ENCODE results near the gene SMIM13.

The SMIM13 gene

GRCh38 chr6:11181478-11182136 is 88.0 kb downstream of the SMIM13 start:
- no peak overlapping the region for H3K27ac ChIP-seq (ENCODE audit: low read depth, low read length)
- no peak overlapping the region for H3K9ac ChIP-seq (ENCODE audit: low read length in 5 of 5)
- H3K4me3 ChIP-seq (ENCODE audit: low read depth in 1 of 5, low read length in 5 of 5) = no peak overlapping the region
- H3K36me3 ChIP-seq (ENCODE audit: control insufficient read depth in 5 of 5, insufficient read depth in 5 of 5, low read length in 5 of 5) = peaks cover 23 to 30% (median 28%) of the 10 kb centered on the region in 5 donors
- H3K9me3 ChIP-seq (ENCODE audit: control insufficient read depth in 5 of 5, low read length in 5 of 5) = peaks cover 0 to 5% (median 0%) of the 10 kb centered on the region in 5 donors
- no peaks in the 10 kb centered on the region for H3K27me3 ChIP-seq (ENCODE audit: control insufficient read depth in 5 of 5, insufficient read depth in 4 of 5, low read length in 5 of 5)
- H3K4me1 ChIP-seq (ENCODE audit: control insufficient read depth in 5 of 5, insufficient read depth in 5 of 5, low read length in 5 of 5) = no peaks in the 10 kb centered on the region

GRCh38 chr6:11183761-11184362 is 90.2 kb downstream of the SMIM13 start:
- Histone ChIP-seq H3K4me1 (ENCODE audit: control insufficient read depth in 5 of 5, insufficient read depth in 5 of 5, low read length in 5 of 5) (no peaks in the 10 kb centered on the region), H3K36me3 (ENCODE audit: control insufficient read depth in 5 of 5, insufficient read depth in 5 of 5, low read length in 5 of 5) (peaks cover 42 to 53% (median 48%) of the 10 kb centered on the region in 5 donors), H3K27ac (ENCODE audit: low read depth, low read length) (no peak overlapping the region), H3K9ac (ENCODE audit: low read length in 5 of 5) (no peak overlapping the region), H3K27me3 (ENCODE audit: control insufficient read depth in 5 of 5, insufficient read depth in 4 of 5, low read length in 5 of 5) (no peaks in the 10 kb centered on the region), H3K4me3 (ENCODE audit: low read depth in 1 of 5, low read length in 5 of 5) (no peak overlapping the region), H3K9me3 (ENCODE audit: control insufficient read depth in 5 of 5, low read length in 5 of 5) (peaks cover 0 to 5% (median 0%) of the 10 kb centered on the region in 5 donors)

GRCh38 chr6:11185204-11185842 is 91.7 kb downstream of the SMIM13 start:
- H3K36me3 ChIP-seq (ENCODE audit: control insufficient read depth in 5 of 5, insufficient read depth in 5 of 5, low read length in 5 of 5) = peaks cover 49 to 66% (median 62%) of the 10 kb centered on the region in 5 donors
- H3K4me3 ChIP-seq (ENCODE audit: low read depth in 1 of 5, low read length in 5 of 5) = no peak overlapping the region
- no peaks in the 10 kb centered on the region for H3K27me3 ChIP-seq (ENCODE audit: control insufficient read depth in 5 of 5, insufficient read depth in 4 of 5, low read length in 5 of 5)
- no peak overlapping the region for H3K27ac ChIP-seq (ENCODE audit: low read depth, low read length)
- H3K4me1 ChIP-seq (ENCODE audit: control insufficient read depth in 5 of 5, insufficient read depth in 5 of 5, low read length in 5 of 5) = no peaks in the 10 kb centered on the region
- H3K9ac ChIP-seq (ENCODE audit: low read length in 5 of 5) = no peak overlapping the region
- peaks cover 0 to 3% (median 0%) of the 10 kb centered on the region in 5 donors for H3K9me3 ChIP-seq (ENCODE audit: control insufficient read depth in 5 of 5, low read length in 5 of 5)

DNA sequence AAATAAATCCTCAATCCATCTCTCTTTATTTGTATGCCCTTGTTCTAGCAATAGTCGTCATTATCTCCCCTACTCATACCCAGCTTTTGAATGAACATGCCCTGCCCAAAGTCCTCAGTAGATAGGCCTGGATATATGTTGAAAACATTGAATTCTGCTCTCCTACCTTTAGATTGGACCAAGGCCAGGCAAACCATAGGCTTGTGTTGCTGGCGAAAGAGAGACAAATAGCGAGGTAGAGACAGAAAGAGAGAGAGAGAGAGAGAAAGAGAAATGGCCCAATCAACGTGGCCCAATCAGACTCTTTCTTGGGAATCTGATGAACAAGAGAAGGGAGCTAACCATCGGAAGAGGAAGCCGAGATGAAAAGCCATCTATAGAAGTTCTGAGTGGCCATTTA is 93.7 kb downstream of the SMIM13 start:
- H3K9ac ChIP-seq (ENCODE audit: low read length in 5 of 5) = no peak overlapping the region
- H3K27me3 ChIP-seq (ENCODE audit: control insufficient read depth in 5 of 5, insufficient read depth in 4 of 5, low read length in 5 of 5) = no peaks in the 10 kb centered on the region
- H3K27ac ChIP-seq (ENCODE audit: low read depth, low read length) = no peak overlapping the region

More for the DNA sequence above, 93.7 kb downstream of the SMIM13 start:
- H3K4me3 ChIP-seq (ENCODE audit: low read depth in 1 of 5, low read length in 5 of 5) = no peak overlapping the region
- H3K9me3 ChIP-seq (ENCODE audit: control insufficient read depth in 5 of 5, low read length in 5 of 5) = no peaks in the 10 kb centered on the region
- peaks cover 49 to 86% (median 80%) of the 10 kb centered on the region in 5 donors for H3K36me3 ChIP-seq (ENCODE audit: control insufficient read depth in 5 of 5, insufficient read depth in 5 of 5, low read length in 5 of 5)
- no peaks in the 10 kb centered on the region for H3K4me1 ChIP-seq (ENCODE audit: control insufficient read depth in 5 of 5, insufficient read depth in 5 of 5, low read length in 5 of 5)

All from subcutaneous abdominal adipose tissue (tissue), 5 donors.